AG10803 (cell line): ENCODE results near the gene FBXO34.

Experiments used
- DNase-seq: peaks from one replicate; pipeline ENCODE4 v3.0.0; 2010; ENCODE audit warnings: low read depth
- H3K4me3 ChIP-seq: 2 replicates; pipeline ENCODE4 v1.5.1; 2011; ENCODE audit warnings: mild to moderate bottlenecking, low read length, control low read depth
- CTCF ChIP-seq: conservative IDR thresholded peaks from 2 replicates; pipeline ENCODE4 v1.5.1; 2011; ENCODE audit warnings: mild to moderate bottlenecking, low read length, control low read depth, inconsistent platforms

FBXO34 gene

GRCh38 chr14:55240526-55241178 lies 30.6 kb upstream of the FBXO34 start:
- DNase-seq = peak; percentile 54
- no peak for TF ChIP-seq CTCF
- H3K4me3 ChIP-seq = no peak overlapping the region

- H3K4me3 ChIP-seq = no peak overlapping the region
- no peak for DNase-seq
- no peak for TF ChIP-seq CTCF
These were observed 29.5 kb upstream of the FBXO34 start for GRCh38 chr14:55241673-55242072.

- no peak for DNase-seq
- TF ChIP-seq CTCF = no peak
- no peak overlapping the region for H3K4me3 ChIP-seq
These were observed 27.8 kb upstream of the FBXO34 start for GRCh38 chr14:55243386-55243785.

DNA sequence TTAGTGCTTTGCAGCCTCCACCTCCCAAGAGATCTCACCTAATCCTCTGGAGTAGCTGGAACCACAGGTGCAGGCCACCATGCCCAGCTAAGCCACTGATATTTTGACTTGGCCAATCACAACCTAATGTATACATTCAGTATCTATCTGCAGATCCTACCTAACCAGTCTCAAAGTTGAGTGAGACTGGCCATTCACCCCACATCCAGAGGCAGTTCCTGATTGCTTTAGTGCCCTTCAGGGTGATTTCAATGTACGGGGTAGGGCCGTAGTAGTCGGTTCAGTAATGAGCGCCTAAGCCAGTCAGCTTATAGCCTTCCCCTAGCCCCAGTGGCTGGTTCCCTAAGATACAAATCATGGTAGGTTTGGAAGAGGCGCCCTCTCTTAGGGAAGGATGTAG lies 27.4 kb upstream of the FBXO34 start:
- TF ChIP-seq CTCF = no peak
- H3K4me3 ChIP-seq = no peak overlapping the region

DNA sequence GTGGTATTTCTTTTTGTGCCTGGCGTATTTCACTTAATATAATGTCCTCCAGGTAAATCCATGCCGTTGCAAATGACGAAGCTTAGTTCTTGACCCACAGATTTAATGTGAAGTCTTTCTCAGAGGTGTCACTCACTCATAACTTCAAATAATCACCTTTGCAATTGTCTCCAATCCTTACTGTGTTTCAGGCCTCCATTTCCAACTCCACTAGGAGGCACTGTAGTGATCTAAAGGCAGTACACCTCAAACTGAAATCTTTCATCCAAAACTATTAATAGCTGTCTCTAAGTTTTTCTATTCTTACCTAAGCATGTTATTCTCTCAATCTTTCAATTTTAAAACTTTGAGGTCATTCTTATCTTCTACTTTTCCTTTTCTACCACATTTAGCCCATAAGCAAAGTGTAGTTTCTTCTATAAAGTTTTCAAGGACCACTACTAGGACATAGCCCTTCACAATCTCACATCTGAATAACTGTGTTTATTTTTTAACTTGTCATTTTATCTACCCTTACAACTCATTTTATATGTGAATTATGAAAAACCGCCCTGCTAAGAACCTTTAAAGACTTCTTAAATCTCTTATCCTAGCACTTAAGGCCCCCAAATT lies 25.5 kb upstream of the FBXO34 start:
- TF ChIP-seq CTCF = peak; percentile 84
- H3K4me3 ChIP-seq = no peak overlapping the region
- DNase-seq = peak; percentile 30

More for the DNA sequence above, 27.4 kb upstream of the FBXO34 start:
- no peak for DNase-seq

GRCh38 chr14:55248411-55248810 lies 22.8 kb upstream of the FBXO34 start:
- H3K4me3 ChIP-seq = no peak overlapping the region
- TF ChIP-seq CTCF = no peak
- DNase-seq = no peak

- no peak overlapping the region for H3K4me3 ChIP-seq
- peak; percentile 17 for DNase-seq
- no peak for TF ChIP-seq CTCF
These were observed 21.8 kb upstream of the FBXO34 start for GRCh38 chr14:55249423-55249822.
